Suprapubic skin (tissue), 3 donors: ENCODE measurements around the gene CCDC38.

Experiments used
- CTCF ChIP-seq, 2 donors: fragments of 200-600 bp in 1 of 2; fragments of 450-650 bp in 1 of 2; sonication (generic) in 1 of 2; IDR thresholded peaks; one replicate each; pipeline ENCODE4 v1.5.1; 2016 to 2019; ENCODE audit warnings: antibody characterized with exemption in 2 of 2, mild to moderate bottlenecking in 1 of 2, moderate library complexity in 1 of 2
- POLR2A ChIP-seq, 2 donors: fragments of 450-650 bp; IDR thresholded peaks; one replicate each; pipeline ENCODE4 v1.6.1; 2017; ENCODE audit warnings: antibody characterized with exemption in 2 of 2, mild to moderate bottlenecking in 2 of 2, moderate library complexity in 2 of 2

- TF ChIP-seq CTCF (IDR thresholded peaks at IDR 0.05) (no peak), POLR2A (IDR thresholded peaks at IDR 0.05) (no peak)
Observed at GRCh38 chr12:95836185-95836609, 106.2 kb downstream of the CCDC38 start.
